GM23338 (cell line): ENCODE results near the gene SRGAP2C. TPM values are rescaled to one million over a fixed set of nuclear protein-coding genes. Genes with fewer than 3 reads are reported as not detected.
"Not testable (repeated sequence)": the region's sequence is repeated elsewhere in the genome, so short reads cannot be mapped to it uniquely, and the experiment has no call there.

Experiments used
- ATAC-seq: fragments of 200-7000 bp; cut with Tn5 transposase; 3 replicates; pipeline ENCODE4 v1.9.1; 2020
- DNase-seq: peaks from one replicate; pipeline ENCODE4 v3.0.0-alpha.2; 2015; ENCODE audit warnings: low spot score
- H2AFZ ChIP-seq: fragments of 200-600 bp; sonication (generic); 2 replicates; pipeline ENCODE4 v1.8.0; 2016; ENCODE audit warnings: antibody characterized with exemption, mild to moderate bottlenecking, moderate library complexity
- H3F3A ChIP-seq: fragments of 200-600 bp; sonication (generic); replicated peaks from 2 replicates; pipeline ENCODE4 v1.8.0; 2017; ENCODE audit warnings: antibody characterized with exemption, mixed run types, low read depth
- H3K27ac ChIP-seq: fragments of 200-600 bp; sonication (generic); 2 replicates; pipeline ENCODE4 v1.6.1; 2016; ENCODE audit warnings: low read depth
- H3K27me3 ChIP-seq: fragments of 200-600 bp; sonication (generic); 2 replicates; pipeline ENCODE4 v1.8.0; 2016; ENCODE audit warnings: mild to moderate bottlenecking, mixed run types, moderate library complexity; ENCODE audit not compliant: insufficient read depth
- H3K36me3 ChIP-seq: fragments of 200-600 bp; sonication (generic); 2 replicates; pipeline ENCODE4 v1.8.0; 2016; ENCODE audit warnings: mild to moderate bottlenecking; ENCODE audit not compliant: insufficient read depth
- H3K4me1 ChIP-seq: fragments of 200-600 bp; sonication (generic); 2 replicates; pipeline ENCODE4 v1.8.0; 2016; ENCODE audit warnings: mild to moderate bottlenecking, moderate library complexity; ENCODE audit not compliant: insufficient read depth
- H3K4me2 ChIP-seq: fragments of 200-600 bp; sonication (generic); 2 replicates; pipeline ENCODE4 v1.7.1; 2017; ENCODE audit warnings: mixed run types
- H3K4me3 ChIP-seq: fragments of 200-600 bp; sonication (generic); 2 replicates; pipeline ENCODE4 v1.6.1; 2016; ENCODE audit warnings: mixed run types
- H3K79me2 ChIP-seq: fragments of 200-600 bp; sonication (generic); replicated peaks from 2 replicates; pipeline ENCODE4 v1.8.0; 2017; ENCODE audit warnings: mild to moderate bottlenecking; ENCODE audit not compliant: insufficient read depth
- H3K9me2 ChIP-seq: fragments of 200-600 bp; sonication (generic); 2 replicates; pipeline ENCODE4 v1.8.0; 2017; ENCODE audit not compliant: insufficient read depth
- H4K20me1 ChIP-seq: fragments of 200-600 bp; sonication (generic); replicated peaks from 2 replicates; pipeline ENCODE4 v1.8.0; 2017; ENCODE audit warnings: mild to moderate bottlenecking; ENCODE audit not compliant: insufficient read depth
- H3K27ac Mint-ChIP-seq: 2 replicates; pipeline ENCODE4 v1.8.0; 2020; ENCODE audit warnings: inconsistent platforms, mild to moderate bottlenecking, moderate library complexity, mixed read lengths
- H3K27me3 Mint-ChIP-seq: 3 replicates; pipeline ENCODE4 v1.8.0; 2022; ENCODE audit warnings: low read depth, mild to moderate bottlenecking, moderate library complexity, mixed read lengths, inconsistent platforms; ENCODE audit not compliant: insufficient read depth, poor library complexity
- H3K36me3 Mint-ChIP-seq: 3 replicates; pipeline ENCODE4 v1.8.0; 2021; ENCODE audit warnings: low read depth, mild to moderate bottlenecking, inconsistent platforms, moderate library complexity, mixed read lengths
- H3K4me1 Mint-ChIP-seq: 3 replicates; pipeline ENCODE4 v1.8.0; 2020; ENCODE audit warnings: mild to moderate bottlenecking, inconsistent platforms, mixed read lengths
- H3K4me3 Mint-ChIP-seq: 3 replicates; pipeline ENCODE4 v1.8.0; 2021; ENCODE audit warnings: moderate library complexity, mild to moderate bottlenecking, inconsistent platforms, mixed read lengths
- H3K9me3 Mint-ChIP-seq: 3 replicates; pipeline ENCODE4 v1.8.0; 2020; ENCODE audit warnings: moderate library complexity, mild to moderate bottlenecking, inconsistent platforms, mixed read lengths
- polyA plus RNA-seq: library from polyadenylated mRNA; unstranded; fragments of >200 nt; fragmentation: Nextera tagmentation; extraction: Ambion mirVana; gene quantifications from 2 replicates; pipeline ENCODE4 v1.2.1, GENCODE V29; 2016
- total RNA-seq: library from RNA; depleted of rRNA; stranded (reverse); fragments of >200 nt; shearing (Covaris generic); gene quantifications from 2 replicates; pipeline ENCODE4 v1.2.3, GENCODE V29; 2014

SRGAP2C gene
- total and polyA plus RNA-seq, 2 experiments from 2014 or later: 18.0 to 20.4 TPM

DNA sequence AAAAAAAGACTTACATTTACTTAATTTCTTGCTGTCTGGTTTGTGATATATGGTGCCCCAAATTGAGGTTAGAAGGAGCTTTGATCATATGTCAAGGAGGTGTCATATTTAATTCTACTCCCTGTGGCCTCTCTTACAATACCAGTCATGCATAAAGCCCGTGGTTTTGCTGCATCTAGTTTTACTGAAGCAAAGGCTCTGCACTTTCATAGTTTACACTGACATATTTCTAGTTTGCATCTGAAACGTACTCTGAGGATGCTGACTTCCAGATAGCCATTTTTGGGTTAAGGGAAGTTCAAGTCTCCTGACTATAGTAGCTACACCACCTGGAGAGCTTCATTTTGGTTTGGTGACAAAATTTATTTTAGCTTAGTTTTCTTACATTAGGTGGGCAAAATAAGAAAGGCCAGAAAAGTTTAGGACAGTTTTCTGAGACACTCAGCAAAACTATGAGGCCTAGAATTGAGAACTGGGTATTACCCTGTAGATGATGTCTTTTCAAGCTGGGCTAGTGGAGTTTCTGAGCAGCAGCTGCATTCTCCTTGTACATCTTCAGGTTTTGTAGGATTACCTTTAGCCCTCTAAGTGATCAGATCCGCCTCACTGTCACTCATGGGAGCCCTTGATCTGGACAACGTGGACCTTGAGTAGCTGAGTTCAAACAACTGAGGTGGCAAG lies 47.8 kb downstream of the SRGAP2C start:
- H4K20me1 ChIP-seq, H3F3A ChIP-seq, H3K4me1 Mint-ChIP-seq, H3K4me3 ChIP-seq, H3K27me3 ChIP-seq, H3K27ac ChIP-seq, H2AFZ ChIP-seq, DNase-seq, ATAC-seq, H3K36me3 ChIP-seq, H3K27ac Mint-ChIP-seq, H3K27me3 Mint-ChIP-seq, H3K9me2 ChIP-seq, H3K36me3 Mint-ChIP-seq, H3K9me3 Mint-ChIP-seq, H3K4me2 ChIP-seq, H3K4me1 ChIP-seq, H3K79me2 ChIP-seq, H3K4me3 Mint-ChIP-seq: not testable (repeated sequence)

DNA sequence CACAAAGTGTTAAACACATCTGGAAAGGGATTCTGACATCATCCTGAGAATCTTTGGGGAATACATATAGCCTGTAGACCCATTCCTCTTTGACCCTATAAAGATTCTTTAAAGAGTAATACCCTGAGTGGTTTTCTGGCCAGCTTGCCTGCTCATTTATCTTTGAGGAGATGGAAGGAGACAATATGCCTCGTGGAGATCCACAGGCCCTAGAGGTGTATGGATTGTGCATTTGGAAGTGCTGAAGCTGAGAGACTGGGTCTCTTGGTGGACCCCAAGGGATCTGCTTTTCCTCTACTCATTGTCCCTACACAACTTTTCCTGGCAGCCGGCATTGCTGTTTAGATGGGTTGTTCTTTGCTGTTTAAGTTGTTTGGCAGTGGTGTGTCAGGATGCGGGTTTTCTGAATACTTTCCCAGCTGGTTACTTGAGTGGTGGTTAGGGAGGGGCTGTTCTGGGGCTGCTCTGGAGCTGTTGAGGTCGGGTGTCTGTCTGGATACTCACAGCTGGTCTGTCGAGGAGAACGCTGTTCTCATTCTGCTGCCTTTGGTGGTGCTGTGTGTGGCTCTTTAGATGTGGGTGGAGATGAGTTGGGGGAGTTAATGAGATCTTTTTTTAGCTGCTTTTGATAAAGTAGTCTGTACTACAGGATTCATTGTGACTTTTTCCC lies 49.5 kb downstream of the SRGAP2C start:
- not testable (repeated sequence) for H3K27ac Mint-ChIP-seq, H3K4me1 ChIP-seq, H3K4me1 Mint-ChIP-seq, H3K79me2 ChIP-seq, H4K20me1 ChIP-seq, H3K4me2 ChIP-seq, H3K27me3 ChIP-seq, H3K4me3 ChIP-seq, H3K9me2 ChIP-seq, H3K36me3 Mint-ChIP-seq, H3K27me3 Mint-ChIP-seq, H3F3A ChIP-seq, H3K36me3 ChIP-seq, H2AFZ ChIP-seq, DNase-seq, H3K9me3 Mint-ChIP-seq, H3K27ac ChIP-seq, H3K4me3 Mint-ChIP-seq
- peak; percentile 49 for ATAC-seq

DNA sequence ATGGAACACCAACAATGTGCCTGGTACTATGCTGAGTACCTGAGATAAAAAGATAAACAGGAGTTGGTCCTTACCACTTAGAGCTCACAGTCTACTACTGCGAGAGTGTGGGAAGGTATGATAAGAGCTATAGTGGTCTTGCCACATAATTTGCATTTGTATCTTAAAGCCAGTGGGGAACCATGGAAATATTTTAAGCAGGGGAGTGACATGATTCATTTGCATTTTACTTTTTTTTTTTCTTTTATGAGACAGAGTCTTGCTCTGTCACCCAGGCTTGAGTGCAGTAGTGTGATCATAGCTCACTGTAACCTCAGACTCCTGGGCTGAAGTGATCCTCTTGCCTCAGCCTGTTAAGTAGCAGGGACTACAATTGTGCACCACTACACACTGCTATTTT lies 53.6 kb downstream of the SRGAP2C start:
- not testable (repeated sequence) for H3K27ac ChIP-seq, H3K4me3 ChIP-seq, H3K27ac Mint-ChIP-seq, DNase-seq, H2AFZ ChIP-seq, H3K9me3 Mint-ChIP-seq, H3F3A ChIP-seq, ATAC-seq, H3K9me2 ChIP-seq, H3K79me2 ChIP-seq, H3K27me3 ChIP-seq, H3K36me3 Mint-ChIP-seq, H4K20me1 ChIP-seq, H3K4me1 ChIP-seq, H3K4me3 Mint-ChIP-seq, H3K27me3 Mint-ChIP-seq, H3K4me2 ChIP-seq, H3K36me3 ChIP-seq, H3K4me1 Mint-ChIP-seq

DNA sequence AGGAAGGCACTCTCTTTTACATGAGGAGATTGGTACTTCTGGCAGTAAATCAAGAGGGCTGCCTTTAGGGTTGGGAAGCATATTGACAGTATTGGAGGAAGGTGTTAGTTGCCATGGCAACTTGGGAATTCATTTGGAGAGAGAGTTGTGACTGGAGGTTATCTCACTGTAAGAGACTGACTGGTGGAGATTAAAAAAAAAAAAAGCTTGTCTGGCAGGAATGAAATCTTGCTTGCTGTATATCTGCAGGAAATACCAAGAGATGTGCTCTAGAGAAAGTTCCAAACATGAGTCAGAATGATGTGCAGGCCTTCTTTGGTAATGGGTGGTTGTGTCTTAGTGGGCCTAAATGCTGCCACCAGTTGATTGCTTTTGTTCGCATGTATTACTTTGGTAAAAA lies 59.1 kb downstream of the SRGAP2C start:
- not testable (repeated sequence) for H3K9me2 ChIP-seq, H3K4me3 ChIP-seq, H3K27ac ChIP-seq, H3K27ac Mint-ChIP-seq, H3K4me1 ChIP-seq, H3K4me1 Mint-ChIP-seq, H2AFZ ChIP-seq, H4K20me1 ChIP-seq, H3K79me2 ChIP-seq, H3K36me3 ChIP-seq, H3F3A ChIP-seq, H3K27me3 ChIP-seq, DNase-seq, H3K4me3 Mint-ChIP-seq, H3K36me3 Mint-ChIP-seq, H3K27me3 Mint-ChIP-seq, H3K9me3 Mint-ChIP-seq, H3K4me2 ChIP-seq
- peak; percentile 76 for ATAC-seq

DNA sequence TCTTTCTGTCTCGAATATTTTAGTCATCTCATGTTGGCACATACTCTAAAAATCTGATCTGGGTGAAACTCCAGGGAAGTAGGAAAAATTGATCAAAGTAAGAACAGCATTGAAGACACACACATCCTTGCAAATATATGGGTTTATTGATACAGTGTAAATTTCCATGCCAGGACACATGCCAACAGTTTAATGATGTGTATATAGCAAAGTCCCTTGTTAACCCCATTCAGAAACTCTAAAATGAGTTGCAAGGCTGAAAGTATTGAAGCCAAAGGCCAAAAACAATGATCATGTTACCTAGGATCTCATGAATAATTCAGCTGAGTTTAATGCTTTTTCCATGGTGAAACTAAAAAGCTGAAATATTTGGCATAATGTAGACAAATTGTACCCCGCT lies 61.6 kb downstream of the SRGAP2C start:
- not testable (repeated sequence) for H3K36me3 ChIP-seq, H3K9me3 Mint-ChIP-seq, H3K27me3 ChIP-seq, H3K27ac Mint-ChIP-seq, H3K4me1 Mint-ChIP-seq, H4K20me1 ChIP-seq, H3F3A ChIP-seq, H3K79me2 ChIP-seq, H3K36me3 Mint-ChIP-seq, H3K9me2 ChIP-seq, H3K4me2 ChIP-seq, H3K27ac ChIP-seq, H3K4me3 Mint-ChIP-seq, H3K4me1 ChIP-seq, H3K4me3 ChIP-seq, ATAC-seq, H3K27me3 Mint-ChIP-seq, H2AFZ ChIP-seq, DNase-seq

DNA sequence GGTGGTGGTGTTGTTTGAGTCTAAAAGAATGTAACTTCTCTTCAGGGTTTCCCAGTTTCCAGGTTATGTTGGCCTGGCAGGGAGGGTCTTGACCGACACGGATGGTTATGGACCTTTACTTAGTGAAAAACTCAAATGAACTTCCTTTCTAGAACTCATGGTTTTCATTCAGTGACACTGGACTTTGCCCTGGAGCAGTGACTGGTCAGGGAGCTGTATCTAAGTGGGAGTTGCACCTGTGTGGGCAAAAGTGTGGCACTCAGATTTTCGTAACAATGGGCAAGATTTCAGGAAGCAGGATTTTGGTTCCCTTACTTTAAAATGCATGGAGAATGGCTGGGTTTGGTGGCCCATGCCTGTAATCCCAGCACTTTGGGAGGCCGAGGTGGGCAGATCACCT lies 67.9 kb downstream of the SRGAP2C start:
- not testable (repeated sequence) for H3K4me1 Mint-ChIP-seq, H3K4me2 ChIP-seq, H3K27me3 Mint-ChIP-seq, H3K36me3 Mint-ChIP-seq, H3K27ac ChIP-seq, H3K27me3 ChIP-seq, H3K9me3 Mint-ChIP-seq, ATAC-seq, H3K36me3 ChIP-seq, H4K20me1 ChIP-seq, H3K4me3 Mint-ChIP-seq, H3K9me2 ChIP-seq, H3K4me1 ChIP-seq, H3K27ac Mint-ChIP-seq, DNase-seq, H3K4me3 ChIP-seq, H3K79me2 ChIP-seq, H2AFZ ChIP-seq, H3F3A ChIP-seq
